GM12878 (cell line): ENCODE measurements around the gene ASAP3. TPM values are rescaled to one million over a fixed set of nuclear protein-coding genes. Genes with fewer than 3 reads are reported as not detected.

Experiments used
- ATAC-seq: fragments of 200-7000 bp; cut with Tn5 transposase; 3 replicates; pipeline ENCODE4 v1.9.1; 2020; ENCODE audit warnings: mild to moderate bottlenecking, moderate library complexity
- BruUV-seq: library from RNA; stranded (reverse); fragments of 400-500 nt; replicated peaks from 2 replicates; lab custom pipeline; 2021; lab: Mats Ljungman, UMichigan
- CTCF ChIA-PET: fragments of 300-600 bp; sonication (Branson Sonifier 250); formaldehyde crosslinking; extraction: SDS; loops from one replicate; lab custom pipeline; 2021; ENCODE audit warnings: inconsistent platforms; lab: Yijun Ruan, JAX
- POLR2A ChIA-PET: fragments of 350-600 bp; formaldehyde crosslinking; extraction: SDS; loops from one replicate; lab custom pipeline; 2021; ENCODE audit warnings: inconsistent platforms; lab: Charles Lee
- RAD21 ChIA-PET: fragments of 300-600 bp; sonication (Branson Sonifier 250); formaldehyde crosslinking; loops from one replicate; lab custom pipeline; 2023; ENCODE audit warnings: antibody characterized with exemption; ENCODE audit not compliant: unreplicated experiment; lab: Charles Lee
- SMC1A ChIA-PET: fragments of 300-600 bp; sonication (Branson Sonifier 250); formaldehyde crosslinking; loops from one replicate; lab custom pipeline; 2023; ENCODE audit not compliant: unreplicated experiment, uncharacterized antibody; lab: Charles Lee
- DNase-seq: peaks from one replicate; pipeline ENCODE4 v3.0.0-alpha.2; 2011; ENCODE audit warnings: low read depth, low spot score
- FAIRE-seq: peaks from 3 replicates; lab custom pipeline; 2011; peaks lifted over from hg19 to GRCh38; lab: Jason Lieb, UNC
- H2AFZ ChIP-seq: 2 replicates; pipeline ENCODE4 v1.6.0; 2011; ENCODE audit warnings: low read depth, low read length, control low read depth; ENCODE audit not compliant: control insufficient read depth
- H3K27ac ChIP-seq: 2 replicates; pipeline ENCODE4 v1.5.1; 2011; ENCODE audit warnings: control low read depth; ENCODE audit not compliant: control insufficient read depth, insufficient read depth
- H3K27me3 ChIP-seq, 2 experiments: replicated peaks in 1 of 2; 2 replicates each; pipeline versions ENCODE4 v1.6.0 to v1.6.1; 2011; ENCODE audit warnings: low read length in 1 of 2; ENCODE audit not compliant: control insufficient read depth in 2 of 2, insufficient read depth in 2 of 2
- H3K36me3 ChIP-seq, 2 experiments: 2 replicates each; pipeline ENCODE4 v1.5.1; 2011; ENCODE audit warnings: low read length in 1 of 2; ENCODE audit not compliant: control insufficient read depth in 2 of 2, insufficient read depth in 2 of 2
- H3K4me1 ChIP-seq: 2 replicates; pipeline ENCODE4 v1.6.1; 2011; ENCODE audit warnings: mild to moderate bottlenecking, low read length, moderate library complexity, mixed read lengths; ENCODE audit not compliant: control insufficient read depth, insufficient read depth
- H3K4me2 ChIP-seq: 2 replicates; pipeline ENCODE4 v1.6.0; 2011; ENCODE audit warnings: control low read depth; ENCODE audit not compliant: control insufficient read depth, insufficient read depth
- H3K4me3 ChIP-seq: fragments of 200-600 bp; sonication (generic); 2 replicates; pipeline ENCODE4 v1.5.1; 2016
- H3K79me2 ChIP-seq: 2 replicates; pipeline ENCODE4 v1.6.0; 2011; ENCODE audit warnings: low read length; ENCODE audit not compliant: control insufficient read depth, insufficient read depth
- H3K9ac ChIP-seq: 2 replicates; pipeline ENCODE4 v1.8.0; 2011; ENCODE audit warnings: low read length, control low read depth, mixed read lengths; ENCODE audit not compliant: control insufficient read depth, insufficient read depth
- H3K9me3 ChIP-seq: replicated peaks from 3 replicates; pipeline ENCODE4 v1.5.1; 2011; ENCODE audit warnings: mild to moderate bottlenecking, low read length; ENCODE audit not compliant: control insufficient read depth, insufficient read depth
- H4K20me1 ChIP-seq: 2 replicates; pipeline ENCODE4 v1.6.0; 2011; ENCODE audit not compliant: control insufficient read depth, insufficient read depth
- CEBPB ChIP-seq, 2 experiments: fragments of 150-350 bp in 1 of 2; IDR thresholded peaks; 2 replicates each; pipeline ENCODE4 v1.6.1; 2012 to 2014; ENCODE audit warnings: low read depth in 2 of 2, low read length in 2 of 2, borderline replicate concordance in 1 of 2, inconsistent platforms in 1 of 2
- IKZF1 ChIP-seq: fragments of 450-650 bp; conservative IDR thresholded peaks from 2 replicates; pipeline ENCODE4 v1.6.1; 2017; ENCODE audit warnings: antibody characterized with exemption, mild to moderate bottlenecking
- PAX5 ChIP-seq: IDR thresholded peaks from 2 replicates; pipeline ENCODE4 v1.6.1; 2011; ENCODE audit warnings: low read depth, low read length, borderline replicate concordance
- POLR2AphosphoS5 ChIP-seq: IDR thresholded peaks from 2 replicates; pipeline ENCODE4 v1.6.1; 2011; ENCODE audit warnings: mild to moderate bottlenecking, low read length, inconsistent platforms
- RAD21 ChIP-seq: IDR thresholded peaks from 2 replicates; pipeline ENCODE4 v1.6.1; 2011; ENCODE audit warnings: mild to moderate bottlenecking, low read depth, low read length, moderate library complexity; ENCODE audit not compliant: insufficient read depth
- RBBP5 ChIP-seq: fragments of 200-600 bp; sonication (generic); conservative IDR thresholded peaks from 2 replicates; pipeline ENCODE4 v1.6.1; 2016
- SREBF2 ChIP-seq: IDR thresholded peaks from 2 replicates; pipeline ENCODE4 v1.6.1; 2012; ENCODE audit warnings: mild to moderate bottlenecking, low read length
- TAF1 ChIP-seq: IDR thresholded peaks from 2 replicates; pipeline ENCODE4 v1.6.1; 2011; ENCODE audit warnings: mild to moderate bottlenecking, low read depth, low read length, borderline replicate concordance
- whole genome bisulfite sequencing: methylation state at CpG from one replicate; pipeline ENCODE4 v1.1.6; 2016; ENCODE audit warnings: low lambda C conversion rate; ENCODE audit not compliant: insufficient replicate concordance, insufficient coverage; ENCODE audit errors: missing lambda C conversion rate; 5-methylcytosine and 5-hydroxymethylcytosine counted together
- in situ Hi-C: fragments of 300-500 bp; cut with MboI; formaldehyde crosslinking; loops from 9 replicates; pipeline ENCODE4 v1.14.3; 2018; ENCODE audit warnings: mixed read lengths
- intact Hi-C: fragments of 100-400 bp; cut with micrococcal nuclease; formaldehyde crosslinking; loops from one replicate; pipeline ENCODE4 v1.14.2; 2022; ENCODE audit not compliant: unreplicated experiment
- polyA plus RNA-seq, 11 experiments: library from polyadenylated mRNA; depleted of rRNA in 4 of 11; unstranded in 6 of 11; stranded (reverse) in 5 of 11; fragments of >200 nt; fragmentation: Nextera tagmentation in 4 of 11; fragmentation: Illumina TruSeq in 1 of 11; extraction: Ambion mirVana in 4 of 11; extraction: Trizol in 1 of 11; gene quantifications; 1 replicate in 1 of 11; 2 replicates in 10 of 11; pipeline versions ENCODE4 v1.2.1 to v1.2.3, GENCODE V29; 2011 to 2016; ENCODE audit warnings: inconsistent platforms in 2 of 11, missing spikeins in 2 of 11, low read depth in 1 of 11
- total RNA-seq, 4 experiments: library from RNA; depleted of rRNA in 3 of 4; stranded (reverse); fragments of >200 nt in 3 of 4; fragmentation: Illumina TruSeq in 1 of 4; extraction: Trizol in 1 of 4; gene quantifications; 2 replicates each; pipeline versions ENCODE4 v1.2.1 to v1.2.3, GENCODE V29; 2013 to 2021
- TF ChIP-seq, protein P1 (sequence below): IDR thresholded peaks from 2 replicates; pipeline ENCODE4 v1.6.1; 2012; ENCODE audit warnings: mild to moderate bottlenecking, low read depth, low read length
- TF ChIP-seq, protein P2 (sequence below): IDR thresholded peaks from 2 replicates; pipeline ENCODE4 v1.6.1; 2011; ENCODE audit warnings: low read depth, low read length, improper control_type of control experiment, borderline replicate concordance

Gene ASAP3
- total and polyA plus RNA-seq, 10 of the 15 experiments (the other 5 are each of a cell fraction or from before 2014, with no cell fraction given): 0.04 to 0.92 (median 0.34) TPM; not detected in 1

- Histone ChIP-seq H3K9ac (no peak overlapping the region), H3K9me3 (no peaks in the 10 kb centered on the region), H3K36me3 (no peaks in the 10 kb centered on the region), H3K27ac (no peak overlapping the region), H3K79me2 (no peaks in the 10 kb centered on the region), H3K4me2 (no peak overlapping the region), H4K20me1 (no peaks in the 10 kb centered on the region), H3K4me1 (peaks cover 13% of the 10 kb centered on the region), H3K27me3 (no peaks in the 10 kb centered on the region), H3K4me3 (no peak overlapping the region), H2AFZ (no peak overlapping the region)
- ATAC-seq: no peak
- ChIA-PET CTCF (interaction anchor here (0.6 kb wide), 1 partner anchor 206 kb away, joined by 3 read pairs; no protein-coding TSS in a partner anchor), POLR2A (interaction anchor here (0.7 kb wide), 1 partner anchor 13 kb away, joined by 9 read pairs; no protein-coding TSS in a partner anchor), RAD21 (no interaction called here), SMC1A (no interaction called here)
- BruUV-seq: no TSS peak
- no peak for DNase-seq
- 30% methylated on average over 10 of the region's 10 CpGs for WGBS
- TF ChIP-seq CEBPB (IDR thresholded peaks at IDR 0.05; ENCODE audit: borderline replicate concordance in 1 of 2, low read depth in 2 of 2, low read length in 2 of 2): no peak
- no peak for TF ChIP-seq RBBP5
- no peak for TF ChIP-seq IKZF1
- TF ChIP-seq POLR2AphosphoS5: no peak
- TF ChIP-seq PAX5: no peak
- TF ChIP-seq, protein P1, sequence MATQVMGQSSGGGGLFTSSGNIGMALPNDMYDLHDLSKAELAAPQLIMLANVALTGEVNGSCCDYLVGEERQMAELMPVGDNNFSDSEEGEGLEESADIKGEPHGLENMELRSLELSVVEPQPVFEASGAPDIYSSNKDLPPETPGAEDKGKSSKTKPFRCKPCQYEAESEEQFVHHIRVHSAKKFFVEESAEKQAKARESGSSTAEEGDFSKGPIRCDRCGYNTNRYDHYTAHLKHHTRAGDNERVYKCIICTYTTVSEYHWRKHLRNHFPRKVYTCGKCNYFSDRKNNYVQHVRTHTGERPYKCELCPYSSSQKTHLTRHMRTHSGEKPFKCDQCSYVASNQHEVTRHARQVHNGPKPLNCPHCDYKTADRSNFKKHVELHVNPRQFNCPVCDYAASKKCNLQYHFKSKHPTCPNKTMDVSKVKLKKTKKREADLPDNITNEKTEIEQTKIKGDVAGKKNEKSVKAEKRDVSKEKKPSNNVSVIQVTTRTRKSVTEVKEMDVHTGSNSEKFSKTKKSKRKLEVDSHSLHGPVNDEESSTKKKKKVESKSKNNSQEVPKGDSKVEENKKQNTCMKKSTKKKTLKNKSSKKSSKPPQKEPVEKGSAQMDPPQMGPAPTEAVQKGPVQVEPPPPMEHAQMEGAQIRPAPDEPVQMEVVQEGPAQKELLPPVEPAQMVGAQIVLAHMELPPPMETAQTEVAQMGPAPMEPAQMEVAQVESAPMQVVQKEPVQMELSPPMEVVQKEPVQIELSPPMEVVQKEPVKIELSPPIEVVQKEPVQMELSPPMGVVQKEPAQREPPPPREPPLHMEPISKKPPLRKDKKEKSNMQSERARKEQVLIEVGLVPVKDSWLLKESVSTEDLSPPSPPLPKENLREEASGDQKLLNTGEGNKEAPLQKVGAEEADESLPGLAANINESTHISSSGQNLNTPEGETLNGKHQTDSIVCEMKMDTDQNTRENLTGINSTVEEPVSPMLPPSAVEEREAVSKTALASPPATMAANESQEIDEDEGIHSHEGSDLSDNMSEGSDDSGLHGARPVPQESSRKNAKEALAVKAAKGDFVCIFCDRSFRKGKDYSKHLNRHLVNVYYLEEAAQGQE: no peak
- no peak for TF ChIP-seq RAD21
- TF ChIP-seq, protein P2, sequence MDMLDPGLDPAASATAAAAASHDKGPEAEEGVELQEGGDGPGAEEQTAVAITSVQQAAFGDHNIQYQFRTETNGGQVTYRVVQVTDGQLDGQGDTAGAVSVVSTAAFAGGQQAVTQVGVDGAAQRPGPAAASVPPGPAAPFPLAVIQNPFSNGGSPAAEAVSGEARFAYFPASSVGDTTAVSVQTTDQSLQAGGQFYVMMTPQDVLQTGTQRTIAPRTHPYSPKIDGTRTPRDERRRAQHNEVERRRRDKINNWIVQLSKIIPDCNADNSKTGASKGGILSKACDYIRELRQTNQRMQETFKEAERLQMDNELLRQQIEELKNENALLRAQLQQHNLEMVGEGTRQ: no peak
- no peak for TF ChIP-seq SREBF2
- TF ChIP-seq TAF1: no peak
- FAIRE-seq: no peak
- in situ Hi-C loops (no loop called here), intact Hi-C loops (no loop called here)
Observed at GRCh38 chr1:23477359-23478144, 6.4 kb downstream of the ASAP3 start.
